HG03571 (cell line): ENCODE measurements around the gene CD68.

ENCODE experiments used
- ATAC-seq: cut with Tn5 transposase; IDR thresholded peaks from one replicate; pipeline ENCODE4 v1.9.1; 2021; ENCODE audit not compliant: unreplicated experiment

The CD68 gene

DNA sequence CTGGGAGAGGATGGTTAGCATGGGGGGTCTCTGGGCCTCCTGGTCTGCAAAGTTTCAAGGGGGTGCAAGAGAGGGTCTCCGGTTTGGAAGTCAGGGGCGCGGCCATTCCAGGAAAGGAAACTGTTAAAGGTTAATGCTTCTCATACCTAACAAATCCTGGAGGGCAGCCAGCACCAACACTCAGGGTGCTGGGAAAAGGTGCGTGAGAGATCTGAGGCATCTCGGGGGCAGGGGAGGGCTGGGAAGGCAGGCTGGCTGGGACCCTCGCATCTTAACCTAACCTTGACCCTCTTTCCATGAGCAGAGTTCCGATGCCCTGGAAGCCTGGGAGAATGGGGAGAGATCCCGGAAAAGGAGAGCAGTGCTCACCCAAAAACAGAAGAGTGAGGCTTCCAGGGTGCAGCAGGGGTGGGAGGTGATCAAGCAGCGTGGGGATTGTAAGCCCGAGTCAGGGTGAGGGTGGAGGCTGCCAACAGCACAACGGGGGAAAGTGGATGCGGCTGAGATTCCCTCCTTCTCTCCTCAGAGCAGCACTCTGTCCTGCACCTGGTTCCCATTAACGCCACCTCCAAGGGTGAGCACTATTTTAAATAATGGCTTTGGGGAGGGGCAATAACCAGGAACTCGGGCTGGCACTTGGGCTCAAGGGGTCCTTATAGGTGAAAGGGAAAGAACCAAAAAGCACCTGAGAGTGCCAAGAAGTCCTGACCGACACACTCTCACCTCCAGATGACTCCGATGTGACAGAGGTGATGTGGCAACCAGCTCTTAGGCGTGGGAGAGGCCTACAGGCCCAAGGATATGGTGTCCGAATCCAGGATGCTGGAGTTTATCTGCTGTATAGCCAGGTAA, 19.9 kb upstream of the CD68 start:
- ATAC-seq = no peak

DNA sequence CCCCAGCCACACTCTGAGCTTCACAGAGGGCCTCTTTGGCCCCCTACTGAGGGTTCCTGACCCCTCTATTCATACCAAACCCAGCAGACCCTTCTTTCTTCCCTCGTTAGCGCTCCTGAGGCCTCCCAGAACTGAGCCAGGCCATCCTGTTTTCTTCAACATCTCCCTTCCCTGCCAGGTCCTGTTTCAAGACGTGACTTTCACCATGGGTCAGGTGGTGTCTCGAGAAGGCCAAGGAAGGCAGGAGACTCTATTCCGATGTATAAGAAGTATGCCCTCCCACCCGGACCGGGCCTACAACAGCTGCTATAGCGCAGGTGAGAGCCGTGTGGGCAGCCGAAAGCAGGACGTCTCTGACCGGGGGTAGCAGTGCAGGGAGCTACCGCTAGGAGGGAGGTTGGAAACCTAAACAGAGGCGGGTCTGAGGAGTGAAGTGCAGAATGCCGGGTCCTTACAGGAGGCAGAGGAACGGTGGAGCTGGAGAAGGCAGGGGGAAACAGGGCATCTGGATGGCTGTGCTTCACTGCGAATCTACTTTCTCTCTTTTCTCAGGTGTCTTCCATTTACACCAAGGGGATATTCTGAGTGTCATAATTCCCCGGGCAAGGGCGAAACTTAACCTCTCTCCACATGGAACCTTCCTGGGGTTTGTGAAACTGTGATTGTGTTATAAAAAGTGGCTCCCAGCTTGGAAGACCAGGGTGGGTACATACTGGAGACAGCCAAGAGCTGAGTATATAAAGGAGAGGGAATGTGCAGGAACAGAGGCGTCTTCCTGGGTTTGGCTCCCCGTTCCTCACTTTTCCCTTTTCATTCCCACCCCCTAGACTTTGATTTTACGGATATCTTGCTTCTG, 19.0 kb upstream of the CD68 start:
- ATAC-seq = no peak

- no peak for ATAC-seq
Measured at GRCh38 chr17:7561028-7561575, 18.3 kb upstream of the CD68 start.

- ATAC-seq = peak; percentile 57
Measured at GRCh38 chr17:7561589-7562207, 17.7 kb upstream of the CD68 start, which contains the start of gene SENP3. SENP3 (plus strand) TSS chr17:7561919; CDS start chr17:7563077, 1,158 bp downstream.

GRCh38 chr17:7562208-7562605, 17.2 kb upstream of the CD68 start:
- no peak for ATAC-seq

GRCh38 chr17:7563115-7563869, 16.1 kb upstream of the CD68 start:
- ATAC-seq = no peak

GRCh38 chr17:7569571-7569970, 9.9 kb upstream of the CD68 start:
- no peak for ATAC-seq

DNA sequence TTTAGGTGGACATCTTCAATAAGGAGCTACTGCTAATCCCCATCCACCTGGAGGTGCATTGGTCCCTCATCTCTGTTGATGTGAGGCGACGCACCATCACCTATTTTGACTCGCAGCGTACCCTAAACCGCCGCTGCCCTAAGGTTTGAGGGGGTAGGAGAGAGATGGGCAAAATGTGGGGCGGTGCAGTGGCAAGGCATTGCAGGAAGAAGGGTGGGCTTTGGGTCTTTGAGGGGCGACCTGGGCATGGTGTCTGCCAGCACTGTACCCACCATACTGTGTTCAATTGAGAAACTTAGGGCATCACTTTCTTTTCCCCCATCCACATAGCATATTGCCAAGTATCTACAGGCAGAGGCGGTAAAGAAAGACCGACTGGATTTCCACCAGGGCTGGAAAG, 9.1 kb upstream of the CD68 start:
- no peak for ATAC-seq

DNA sequence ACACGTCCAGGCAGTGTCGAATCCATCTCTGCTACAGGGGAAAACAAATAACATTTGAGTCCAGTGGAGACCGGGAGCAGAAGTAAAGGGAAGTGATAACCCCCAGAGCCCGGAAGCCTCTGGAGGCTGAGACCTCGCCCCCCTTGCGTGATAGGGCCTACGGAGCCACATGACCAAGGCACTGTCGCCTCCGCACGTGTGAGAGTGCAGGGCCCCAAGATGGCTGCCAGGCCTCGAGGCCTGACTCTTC, 7.2 kb upstream of the CD68 start:
- no peak for ATAC-seq

- peak; percentile 85 for ATAC-seq
Measured at GRCh38 chr17:7572588-7573323, 6.7 kb upstream of the CD68 start.

- ATAC-seq = no peak
Measured at GRCh38 chr17:7573324-7574080, 5.9 kb upstream of the CD68 start.

DNA sequence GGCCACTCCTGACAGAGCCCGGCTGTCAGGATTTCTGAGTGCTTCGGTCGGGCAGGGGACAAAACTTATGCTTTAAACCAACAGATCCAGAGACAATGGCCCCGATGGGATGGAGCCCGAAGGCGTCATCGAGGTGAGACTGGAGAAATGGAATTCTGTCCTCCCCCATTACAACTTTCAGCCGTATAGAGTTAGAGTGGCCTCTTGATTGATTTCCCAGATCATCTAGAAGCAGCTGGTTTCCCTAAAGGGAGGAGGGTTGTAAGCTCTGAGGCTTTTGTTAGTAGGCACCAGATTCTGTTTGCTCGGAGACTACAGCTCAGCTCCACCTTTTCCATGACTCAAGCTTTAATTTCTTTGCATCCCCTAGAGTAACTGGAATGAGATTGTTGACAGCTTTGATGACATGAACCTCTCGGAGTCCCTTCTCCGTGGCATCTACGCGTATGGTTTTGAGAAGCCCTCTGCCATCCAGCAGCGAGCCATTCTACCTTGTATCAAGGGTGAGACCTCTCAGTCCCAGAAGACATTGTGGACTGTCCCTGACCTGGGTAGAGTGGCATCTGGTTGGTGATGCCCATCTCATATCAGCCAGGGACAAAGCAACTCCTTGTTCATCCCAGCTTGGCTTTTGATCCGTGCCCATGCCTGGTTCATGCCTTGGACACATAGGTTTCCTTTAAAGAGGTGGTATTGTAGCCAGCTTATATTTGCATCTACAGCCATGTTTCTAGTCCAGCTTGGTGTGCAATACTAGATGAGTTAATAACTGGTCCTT, 5.1 kb upstream of the CD68 start:
- ATAC-seq = no peak

DNA sequence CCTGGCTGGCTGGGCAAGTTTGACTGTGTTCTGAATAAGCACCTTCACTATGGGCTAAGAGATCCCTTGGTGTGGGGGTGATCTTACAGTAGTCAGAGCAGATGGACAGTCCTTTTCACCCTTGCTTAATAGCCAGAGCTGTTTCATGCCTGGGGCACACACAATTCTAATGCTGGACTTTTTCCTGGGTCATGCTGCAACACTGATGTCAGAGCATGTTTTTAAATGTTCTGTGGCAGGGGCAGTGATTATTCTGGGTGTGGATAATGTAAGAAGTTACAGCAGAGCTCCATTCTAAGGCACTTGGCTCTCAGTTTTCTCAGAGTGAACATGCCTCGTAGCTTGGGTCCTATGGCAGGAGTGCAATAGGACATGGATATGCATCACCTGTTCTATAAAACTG, 4.0 kb upstream of the CD68 start:
- ATAC-seq = no peak

GRCh38 chr17:7575959-7576358, 3.5 kb upstream of the CD68 start:
- no peak for ATAC-seq

DNA sequence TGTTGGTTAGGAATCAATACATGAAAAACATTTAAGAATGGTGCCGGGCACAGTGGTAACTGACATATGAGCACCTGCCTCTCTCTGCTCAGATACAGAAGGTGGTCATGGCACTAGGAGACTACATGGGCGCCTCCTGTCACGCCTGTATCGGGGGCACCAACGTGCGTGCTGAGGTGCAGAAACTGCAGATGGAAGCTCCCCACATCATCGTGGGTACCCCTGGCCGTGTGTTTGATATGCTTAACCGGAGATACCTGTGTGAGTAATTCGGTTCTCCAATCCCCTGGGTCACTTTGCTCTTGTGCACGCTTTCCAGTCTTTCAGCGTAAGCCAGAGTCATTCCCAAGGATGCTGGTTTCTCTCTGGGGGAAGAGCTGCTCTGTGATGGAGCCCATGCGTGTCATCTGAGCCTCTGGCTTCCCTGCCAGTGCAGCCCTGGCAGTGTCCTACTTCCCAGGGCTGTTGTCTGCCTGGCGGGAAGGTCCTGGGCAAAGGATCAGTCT, 3.0 kb upstream of the CD68 start:
- no peak for ATAC-seq

DNA sequence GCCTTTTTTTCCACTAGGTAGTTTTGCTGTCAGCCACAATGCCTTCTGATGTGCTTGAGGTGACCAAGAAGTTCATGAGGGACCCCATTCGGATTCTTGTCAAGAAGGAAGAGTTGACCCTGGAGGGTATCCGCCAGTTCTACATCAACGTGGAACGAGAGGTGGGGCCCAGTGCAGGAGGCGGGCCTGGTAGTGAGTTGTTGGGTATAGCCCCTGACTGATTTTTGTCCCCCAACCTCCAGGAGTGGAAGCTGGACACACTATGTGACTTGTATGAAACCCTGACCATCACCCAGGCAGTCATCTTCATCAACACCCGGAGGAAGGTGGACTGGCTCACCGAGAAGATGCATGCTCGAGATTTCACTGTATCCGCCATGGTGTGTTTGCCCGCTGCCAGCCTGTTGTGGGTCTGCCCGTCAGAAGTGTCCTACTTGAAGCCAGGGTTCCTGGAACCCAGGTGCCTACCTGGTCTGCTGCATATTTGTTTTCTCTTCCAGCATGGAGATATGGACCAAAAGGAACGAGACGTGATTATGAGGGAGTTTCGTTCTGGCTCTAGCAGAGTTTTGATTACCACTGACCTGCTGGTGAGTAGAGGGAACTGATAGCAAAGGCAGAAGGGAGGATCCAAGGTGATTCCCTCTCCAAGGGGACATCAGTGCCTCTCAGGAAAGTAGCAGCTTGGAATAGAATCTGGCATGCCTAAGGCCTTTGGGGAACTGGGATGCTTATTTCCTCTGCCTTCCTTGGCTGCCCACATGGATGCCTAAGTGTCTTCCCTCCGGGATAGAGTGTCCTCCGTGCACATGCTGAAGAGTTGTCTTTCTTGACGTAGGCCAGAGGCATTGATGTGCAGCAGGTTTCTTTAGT, 1.9 kb upstream of the CD68 start:
- ATAC-seq = no peak

DNA sequence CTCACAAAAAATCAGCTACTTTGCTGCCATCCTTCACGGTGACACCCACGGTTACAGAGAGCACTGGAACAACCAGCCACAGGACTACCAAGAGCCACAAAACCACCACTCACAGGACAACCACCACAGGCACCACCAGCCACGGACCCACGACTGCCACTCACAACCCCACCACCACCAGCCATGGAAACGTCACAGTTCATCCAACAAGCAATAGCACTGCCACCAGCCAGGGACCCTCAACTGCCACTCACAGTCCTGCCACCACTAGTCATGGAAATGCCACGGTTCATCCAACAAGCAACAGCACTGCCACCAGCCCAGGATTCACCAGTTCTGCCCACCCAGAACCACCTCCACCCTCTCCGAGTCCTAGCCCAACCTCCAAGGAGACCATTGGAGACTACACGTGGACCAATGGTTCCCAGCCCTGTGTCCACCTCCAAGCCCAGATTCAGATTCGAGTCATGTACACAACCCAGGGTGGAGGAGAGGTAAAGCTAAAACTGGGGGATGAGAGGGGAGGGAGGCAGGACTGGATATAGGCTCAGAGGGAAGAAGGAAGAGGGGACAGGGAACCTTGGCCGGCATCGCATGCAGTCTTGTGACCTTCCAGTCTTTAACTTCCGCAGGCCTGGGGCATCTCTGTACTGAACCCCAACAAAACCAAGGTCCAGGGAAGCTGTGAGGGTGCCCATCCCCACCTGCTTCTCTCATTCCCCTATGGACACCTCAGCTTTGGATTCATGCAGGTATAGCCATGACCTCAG, 581 bp downstream of the CD68 start:
- ATAC-seq = no peak
